ENCODE data around the gene ITIH3.

DNA sequence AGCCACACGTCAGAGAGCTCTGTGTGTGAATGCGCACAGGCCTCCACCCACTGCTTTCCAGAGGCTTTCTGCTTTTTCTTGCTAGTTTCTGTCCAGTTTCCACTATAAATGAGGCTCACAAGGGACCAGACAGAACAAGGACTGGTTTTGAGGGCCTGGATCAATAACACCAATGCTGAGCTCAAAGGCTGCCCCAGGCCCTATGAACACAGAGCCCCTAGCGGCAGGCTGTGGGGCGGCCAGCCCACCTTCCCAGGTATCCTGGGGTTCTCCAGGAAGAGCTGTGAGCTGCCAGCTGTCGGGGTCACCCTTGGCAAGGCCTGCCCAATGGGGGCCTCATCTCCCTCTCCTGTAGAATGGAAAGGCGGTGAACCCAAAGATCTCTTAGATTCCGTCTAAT lies 2.2 kb upstream of the ITIH3 start:
- TF ChIP-seq POLR2A (IDR thresholded peaks at IDR 0.05) (no peak), CTCF (IDR thresholded peaks at IDR 0.05) (no peak)
